Measurements from ENCODE around the gene SH3PXD2A.
"Not testable (repeated sequence)": the region's sequence is repeated elsewhere in the genome, so short reads cannot be mapped to it uniquely, and the experiment has no call there.

Gene SH3PXD2A

GRCh38 chr10:103617602-103618385 is 237.6 kb downstream of the SH3PXD2A start:
- DNase-seq = no peak

GRCh38 chr10:103616705-103617601 is 238.4 kb downstream of the SH3PXD2A start:
- DNase-seq = no peak

GRCh38 chr10:103614306-103615158 is 240.8 kb downstream of the SH3PXD2A start:
- DNase-seq = no peak

- no peak for DNase-seq
Observed at GRCh38 chr10:103613616-103614015, 241.8 kb downstream of the SH3PXD2A start.

GRCh38 chr10:103612462-103613365 is 242.7 kb downstream of the SH3PXD2A start:
- no peak for DNase-seq

- no peak for DNase-seq
Observed at GRCh38 chr10:103610921-103611511, 244.4 kb downstream of the SH3PXD2A start.

- DNase-seq = no peak
Observed at GRCh38 chr10:103610083-103610472, 245.3 kb downstream of the SH3PXD2A start.

GRCh38 chr10:103609231-103610082 is 245.9 kb downstream of the SH3PXD2A start:
- no peak for DNase-seq

GRCh38 chr10:103608056-103608455 is 247.3 kb downstream of the SH3PXD2A start:
- DNase-seq = not testable (repeated sequence)

- not testable (repeated sequence) for DNase-seq
Observed at GRCh38 chr10:103607051-103607450, 248.3 kb downstream of the SH3PXD2A start.

- not testable (repeated sequence) for DNase-seq
Observed at GRCh38 chr10:103606097-103606438, 249.3 kb downstream of the SH3PXD2A start.

GRCh38 chr10:103605359-103606096 is 249.8 kb downstream of the SH3PXD2A start:
- peak in 1 of 4 experiments; percentile 26 for DNase-seq

GRCh38 chr10:103603382-103603781 is 252.0 kb downstream of the SH3PXD2A start:
- DNase-seq = no peak

GRCh38 chr10:103602852-103603155 is 252.6 kb downstream of the SH3PXD2A start:
- DNase-seq = no peak

- no peak for DNase-seq
Observed at GRCh38 chr10:103602028-103602851, 253.1 kb downstream of the SH3PXD2A start.

- no peak for DNase-seq
Observed at GRCh38 chr10:103600956-103601569, 254.3 kb downstream of the SH3PXD2A start.

- DNase-seq = no peak
Observed at GRCh38 chr10:103600325-103600724, 255.1 kb downstream of the SH3PXD2A start.

GRCh38 chr10:103599907-103600306 is 255.5 kb downstream of the SH3PXD2A start:
- DNase-seq = no peak

- DNase-seq = no peak
Observed at GRCh38 chr10:103599211-103599610, 256.2 kb downstream of the SH3PXD2A start.

Data from activated CD4-positive, CD25-positive, alpha-beta regulatory T cell (primary cell).